ENCODE measurements around the gene CEBPA. TPM values are rescaled to one million over a fixed set of nuclear protein-coding genes. Genes with fewer than 3 reads are reported as not detected.

Gene CEBPA
- total RNA-seq, 1 donor from 2014 or later, result 2.3 TPM

GRCh38 chr19:33291623-33292534 is 10.5 kb downstream of the CEBPA start:
- no peak for DNase-seq (ENCODE audit: low spot score)
- intact Hi-C loops (cut with DNase I), result no loop called here

GRCh38 chr19:33290956-33291622 is 11.2 kb downstream of the CEBPA start:
- intact Hi-C loops (cut with DNase I), result no loop called here
- DNase-seq (ENCODE audit: low spot score), result no peak

- DNase-seq (ENCODE audit: low spot score), result no peak
- intact Hi-C loops (cut with DNase I), result no loop called here
Measured at GRCh38 chr19:33290082-33290815, 12.1 kb downstream of the CEBPA start.

GRCh38 chr19:33289261-33289660 is 13.1 kb downstream of the CEBPA start:
- no peak for DNase-seq (ENCODE audit: low spot score)
- intact Hi-C loops (cut with DNase I), result no loop called here

GRCh38 chr19:33288666-33289065 is 13.7 kb downstream of the CEBPA start:
- intact Hi-C loops (cut with DNase I), result no loop called here
- DNase-seq (ENCODE audit: low spot score), result no peak

- DNase-seq (ENCODE audit: low spot score), result no peak
- intact Hi-C loops (cut with DNase I), result no loop called here
Measured at GRCh38 chr19:33287927-33288326, 14.4 kb downstream of the CEBPA start.

- DNase-seq (ENCODE audit: low spot score), result no peak
- intact Hi-C loops (cut with DNase I), result no loop called here
Measured at GRCh38 chr19:33287438-33287837, 14.9 kb downstream of the CEBPA start.

GRCh38 chr19:33286899-33287298 is 15.4 kb downstream of the CEBPA start:
- intact Hi-C loops (cut with DNase I), result no loop called here
- no peak for DNase-seq (ENCODE audit: low spot score)

GRCh38 chr19:33285441-33285927 is 16.9 kb downstream of the CEBPA start:
- DNase-seq (ENCODE audit: low spot score), result no peak
- intact Hi-C loops (cut with DNase I), result no loop called here

- intact Hi-C loops (cut with DNase I), result no loop called here
Measured at GRCh38 chr19:33284756-33285155, 17.6 kb downstream of the CEBPA start.

GRCh38 chr19:33284146-33284643 is 18.1 kb downstream of the CEBPA start:
- no peak for DNase-seq (ENCODE audit: low spot score)
- intact Hi-C loops (cut with DNase I), result no loop called here

More at GRCh38 chr19:33284756-33285155, 17.6 kb downstream of the CEBPA start:
- no peak for DNase-seq (ENCODE audit: low spot score)

- intact Hi-C loops (cut with DNase I), result no loop called here
- DNase-seq (ENCODE audit: low spot score), result no peak
Measured at GRCh38 chr19:33283589-33283988, 18.7 kb downstream of the CEBPA start.

- intact Hi-C loops (cut with DNase I), result no loop called here
- DNase-seq (ENCODE audit: low spot score), result no peak
Measured at GRCh38 chr19:33282036-33282671, 20.2 kb downstream of the CEBPA start.

GRCh38 chr19:33281296-33281926 is 20.9 kb downstream of the CEBPA start:
- intact Hi-C loops (cut with DNase I), result no loop called here
- DNase-seq (ENCODE audit: low spot score), result no peak

- intact Hi-C loops (cut with DNase I), result no loop called here
- DNase-seq (ENCODE audit: low spot score), result no peak
Measured at GRCh38 chr19:33280351-33280921, 21.9 kb downstream of the CEBPA start.

GRCh38 chr19:33279430-33280350 is 22.6 kb downstream of the CEBPA start:
- DNase-seq (ENCODE audit: low spot score), result no peak
- intact Hi-C loops (cut with DNase I), result no loop called here

GRCh38 chr19:33278403-33279269 is 23.7 kb downstream of the CEBPA start:
- no peak for DNase-seq (ENCODE audit: low spot score)
- intact Hi-C loops (cut with DNase I), result no loop called here
